CD4-positive, alpha-beta T cell treated with Interleukin-15 for 4 hours (primary cell): ENCODE data around the gene FAM219A.
"Not testable (repeated sequence)": the region's sequence is repeated elsewhere in the genome, so short reads cannot be mapped to it uniquely, and the experiment has no call there.

Experiments
- DNase-seq: peaks from one replicate; pipeline ENCODE4 v3.0.0-alpha.2; 2020; ENCODE audit warnings: low spot score

FAM219A gene

DNA sequence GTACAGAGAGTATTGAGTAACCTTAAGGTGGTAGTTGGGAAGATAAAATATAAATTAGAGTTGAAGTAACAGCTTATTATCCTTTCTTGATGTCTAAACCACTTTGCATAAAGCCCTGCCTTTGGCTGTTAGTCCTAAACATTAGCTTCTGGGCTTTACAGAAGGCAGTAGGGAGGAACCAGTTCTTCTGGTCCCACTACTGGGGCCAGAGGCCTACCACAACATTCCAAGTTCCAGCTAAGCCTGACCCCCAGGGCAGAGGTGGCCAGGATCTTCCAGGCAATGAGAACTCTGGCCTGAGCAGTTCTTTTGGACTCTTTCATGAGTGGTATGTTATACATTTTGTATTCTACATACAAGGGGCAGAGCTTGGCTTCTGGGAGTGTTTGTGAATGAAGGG is 26.3 kb upstream of the FAM219A start:
- DNase-seq, result no peak

- DNase-seq, result not testable (repeated sequence)
These were observed 24.4 kb upstream of the FAM219A start for GRCh38 chr9:34482746-34483145.

- not testable (repeated sequence) for DNase-seq
These were observed 23.2 kb upstream of the FAM219A start for GRCh38 chr9:34481620-34482019.

GRCh38 chr9:34479431-34479866 is 21.1 kb upstream of the FAM219A start:
- no peak for DNase-seq

DNA sequence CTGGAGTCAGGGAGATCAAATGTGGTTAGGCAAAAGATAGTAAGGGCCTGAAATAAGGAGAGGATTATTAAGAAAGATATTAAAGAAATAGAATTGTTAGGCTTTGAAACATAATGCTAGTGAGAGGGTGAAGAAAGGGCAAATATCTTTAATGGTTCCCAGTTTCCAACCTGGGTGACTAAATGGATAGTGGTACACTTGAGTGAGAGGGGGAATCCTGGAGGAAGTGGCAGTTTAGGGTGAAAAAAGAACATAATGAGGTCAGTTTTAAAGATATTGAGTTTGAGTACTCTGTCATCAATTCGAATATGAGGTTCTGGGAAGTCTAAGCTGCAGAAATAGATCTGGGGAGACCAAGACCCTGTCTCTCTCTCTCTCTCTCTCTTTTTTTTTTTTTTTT is 19.2 kb upstream of the FAM219A start:
- no peak for DNase-seq

GRCh38 chr9:34475097-34475496 is 16.7 kb upstream of the FAM219A start:
- no peak for DNase-seq

- no peak for DNase-seq
These were observed 7.1 kb upstream of the FAM219A start for GRCh38 chr9:34465468-34465867.

GRCh38 chr9:34464571-34464970 is 6.2 kb upstream of the FAM219A start:
- no peak for DNase-seq

GRCh38 chr9:34463901-34464232 is 5.5 kb upstream of the FAM219A start:
- DNase-seq, result no peak

DNA sequence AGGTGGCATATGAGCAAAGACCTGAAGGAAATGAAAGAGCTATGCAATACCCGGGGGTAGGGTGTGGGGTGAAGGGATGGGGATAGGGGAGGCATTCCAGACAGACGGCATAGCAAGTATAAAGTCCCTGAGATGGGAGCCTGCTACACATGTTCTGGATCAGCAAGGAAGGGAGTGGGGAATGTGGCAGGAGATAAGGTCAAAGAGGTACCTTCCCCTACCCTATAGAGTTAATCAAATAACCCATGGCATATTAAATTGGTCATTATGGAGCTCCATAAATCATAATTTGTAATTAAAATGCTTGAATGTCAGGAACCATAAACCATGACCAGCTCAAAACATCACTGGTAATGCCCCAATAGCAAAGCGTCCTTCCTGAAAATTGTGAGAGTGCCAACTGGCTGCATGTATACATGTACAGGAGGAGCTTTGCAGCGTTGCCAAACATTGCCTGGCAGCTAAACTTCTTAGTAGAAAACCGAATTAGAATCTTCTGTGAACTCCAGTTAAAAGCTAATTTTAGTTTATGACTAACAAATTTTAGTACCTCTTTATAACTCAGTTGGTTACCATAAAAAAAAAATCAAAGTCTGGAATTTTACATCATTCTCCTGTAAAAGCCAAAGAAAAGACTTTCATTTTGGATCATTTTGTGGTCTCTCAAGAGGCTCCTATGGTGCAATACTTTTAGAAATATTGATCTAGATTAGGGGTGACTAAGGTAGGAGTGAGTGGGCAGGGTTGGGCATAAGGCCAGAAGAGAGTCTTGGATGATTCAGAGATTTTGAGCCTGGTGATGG is 4.9 kb upstream of the FAM219A start:
- DNase-seq, result no peak

- no peak for DNase-seq
These were observed 1.6 kb upstream of the FAM219A start for GRCh38 chr9:34459941-34460340.

- DNase-seq, result no peak
These were observed 986 bp upstream of the FAM219A start for GRCh38 chr9:34459356-34459755.

- DNase-seq, result no peak
These were observed 580 bp upstream of the FAM219A start for GRCh38 chr9:34458959-34459340.

DNA sequence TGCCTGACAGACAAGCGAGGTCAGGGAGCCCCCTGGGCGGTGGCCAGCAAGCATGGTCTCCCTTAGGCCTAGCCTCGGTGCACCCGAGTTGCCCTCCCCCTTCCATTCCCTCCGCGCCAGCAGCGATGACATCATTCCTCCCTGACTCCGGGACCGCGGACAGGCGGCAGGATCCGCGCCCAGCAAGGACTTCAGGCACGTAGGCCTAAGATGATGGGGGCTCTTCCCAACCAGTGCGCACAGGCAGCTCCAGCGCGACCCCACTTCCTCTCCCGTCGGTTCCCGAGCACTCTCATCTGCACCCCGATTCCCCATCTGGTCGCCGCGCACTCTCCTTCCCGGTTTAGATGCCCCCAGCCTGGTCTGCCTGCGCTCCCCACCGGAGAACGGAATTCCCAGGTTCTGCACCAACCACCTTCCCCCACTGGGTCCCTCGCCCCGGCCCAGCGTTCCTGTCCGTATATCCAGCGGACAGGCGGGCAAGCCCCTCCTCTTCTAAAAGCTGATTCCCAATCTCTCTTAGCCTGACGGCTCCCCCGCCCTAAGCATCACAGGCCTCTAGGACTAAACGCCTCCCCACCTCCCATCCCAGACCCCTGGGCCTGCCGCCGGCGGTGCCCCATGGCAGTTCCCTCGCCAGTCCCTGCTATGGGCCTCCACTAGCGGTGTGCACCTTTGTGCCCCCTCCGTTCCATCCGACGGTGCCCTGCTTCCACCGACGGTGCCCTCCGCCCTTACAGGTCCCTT is 931 bp downstream of the FAM219A start:
- DNase-seq, result no peak

GRCh38 chr9:34456746-34457145 is 1.6 kb downstream of the FAM219A start:
- DNase-seq, result no peak

GRCh38 chr9:34456151-34456550 is 2.2 kb downstream of the FAM219A start:
- DNase-seq, result no peak

DNA sequence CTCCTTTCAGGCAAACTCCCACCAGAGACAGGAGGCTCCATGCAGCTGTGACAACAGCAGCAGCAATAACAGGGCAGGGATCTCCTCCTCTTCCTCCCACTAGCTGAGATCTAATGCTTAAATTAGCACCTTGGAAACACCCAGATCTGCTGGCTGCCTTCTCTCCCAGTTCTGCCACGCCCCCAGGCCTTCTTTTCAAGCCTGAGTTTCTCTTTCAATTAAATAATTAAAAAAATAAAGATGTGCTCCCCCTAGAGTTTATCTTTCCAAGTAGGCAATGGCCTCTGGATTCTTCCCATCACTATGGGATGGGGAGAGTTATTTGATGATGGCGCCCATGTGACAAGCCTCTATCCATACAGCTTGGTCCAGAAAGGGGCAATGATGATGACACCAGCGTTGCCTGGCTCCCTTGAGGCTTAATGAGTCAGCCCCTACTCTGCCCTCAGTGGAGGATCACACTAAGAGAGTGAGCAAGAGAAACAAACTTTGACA is 3.8 kb downstream of the FAM219A start:
- DNase-seq, result no peak

GRCh38 chr9:34452568-34452967 is 5.8 kb downstream of the FAM219A start:
- DNase-seq, result no peak

DNA sequence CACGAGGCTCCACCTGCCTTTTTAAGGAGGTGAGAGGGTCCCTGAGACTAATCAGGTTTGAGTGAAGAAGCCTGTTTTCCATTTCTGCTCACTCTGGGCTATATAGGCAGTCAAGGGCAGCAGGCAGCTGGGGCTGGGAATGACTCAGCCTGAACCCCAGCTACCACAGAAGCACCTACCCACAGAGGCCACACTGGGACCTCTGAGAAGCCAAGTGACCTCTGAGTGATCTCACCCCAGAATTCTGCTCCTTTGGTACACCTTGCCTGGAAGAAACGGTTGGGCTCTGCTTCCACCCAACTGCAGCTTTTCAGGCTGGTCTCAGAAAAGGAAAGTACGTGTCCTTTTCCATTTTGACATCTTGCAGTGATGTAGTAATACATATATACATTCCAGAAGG is 6.8 kb downstream of the FAM219A start:
- no peak for DNase-seq

GRCh38 chr9:34451135-34451534 is 7.2 kb downstream of the FAM219A start:
- no peak for DNase-seq

- no peak for DNase-seq
These were observed 7.7 kb downstream of the FAM219A start for GRCh38 chr9:34450644-34451043.

DNA sequence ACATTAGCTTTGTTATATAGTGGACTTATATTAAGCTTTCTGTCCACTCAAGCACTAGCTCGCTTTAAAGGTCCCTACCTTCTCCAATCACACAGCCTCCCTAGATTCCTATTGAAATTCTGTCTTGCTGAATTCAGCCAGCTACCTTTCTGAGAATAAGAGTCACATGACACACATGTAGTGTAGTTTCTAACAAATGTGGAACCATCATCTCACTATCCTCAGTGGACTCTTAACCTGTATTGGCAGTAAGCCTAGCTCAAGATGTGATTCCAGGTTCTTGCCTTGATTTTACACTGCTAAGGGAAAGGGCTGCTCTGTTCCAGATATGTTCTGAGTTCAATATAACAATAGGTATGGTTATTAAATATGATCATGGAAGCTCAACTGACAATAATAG is 11.4 kb downstream of the FAM219A start:
- DNase-seq, result no peak

- no peak for DNase-seq
These were observed 11.9 kb downstream of the FAM219A start for GRCh38 chr9:34446468-34446891.
